Neutrophil (primary cell): ENCODE data around the gene OBSCN.
"Not testable (repeated sequence)": the region's sequence is repeated elsewhere in the genome, so short reads cannot be mapped to it uniquely, and the experiment has no call there.

Experiments
- H3K27ac ChIP-seq: fragments of 200-600 bp; sonication (generic); 2 replicates; pipeline ENCODE4 v1.5.1; 2016; ENCODE audit warnings: mild to moderate bottlenecking, moderate library complexity
- H3K27me3 ChIP-seq: fragments of 200-600 bp; sonication (generic); 2 replicates; pipeline ENCODE4 v1.6.0; 2016; ENCODE audit warnings: mild to moderate bottlenecking
- H3K36me3 ChIP-seq: fragments of 200-600 bp; sonication (generic); 2 replicates; pipeline ENCODE4 v1.5.1; 2017
- H3K4me1 ChIP-seq, 2 experiments: fragments of 200-600 bp in 1 of 2; sonication (generic) in 1 of 2; 1 replicate in 1 of 2; 2 replicates in 1 of 2; pipeline versions ENCODE4 v1.5.1 to v1.6.1; 2013 to 2016; ENCODE audit warnings: low read depth in 1 of 2, low read length in 1 of 2, mild to moderate bottlenecking in 1 of 2, moderate library complexity in 1 of 2; ENCODE audit not compliant: control insufficient read depth in 1 of 2, insufficient read depth in 1 of 2
- H3K4me3 ChIP-seq, 2 experiments: fragments of 200-600 bp in 1 of 2; sonication (generic) in 1 of 2; 1 replicate in 1 of 2; 2 replicates in 1 of 2; pipeline ENCODE4 v1.5.1; 2013 to 2016; ENCODE audit warnings: low read depth in 1 of 2, low read length in 1 of 2, mild to moderate bottlenecking in 1 of 2, moderate library complexity in 1 of 2
- H3K9me3 ChIP-seq: fragments of 200-600 bp; sonication (generic); 2 replicates; pipeline ENCODE4 v1.5.1; 2016
- TF ChIP-seq, protein P1 (sequence below): fragments of 200-600 bp; sonication (generic); IDR thresholded peaks from 2 replicates; pipeline ENCODE4 v1.5.1; 2016; ENCODE audit warnings: antibody characterized with exemption

OBSCN gene

DNA sequence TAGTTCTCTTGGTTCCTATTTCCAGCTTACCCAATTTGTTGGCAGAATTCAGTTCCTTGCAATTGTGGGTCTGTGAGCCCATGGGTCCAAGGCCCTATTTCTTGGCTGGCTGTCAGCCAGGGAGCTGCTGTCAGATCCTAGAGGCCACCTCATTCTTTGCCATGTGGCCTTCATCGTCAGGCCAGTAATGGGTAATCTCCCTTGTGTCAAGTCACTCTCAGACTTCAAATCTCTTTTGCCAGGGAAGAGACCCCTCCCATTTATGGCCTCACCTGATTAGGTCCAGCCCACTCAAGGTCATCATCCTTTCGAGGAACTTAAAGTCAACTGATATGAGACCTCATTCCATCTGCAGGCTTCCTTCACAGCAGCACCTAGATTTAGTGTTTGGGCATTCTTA is 17.9 kb downstream of the OBSCN start:
- Histone ChIP-seq H3K4me3 (no peak overlapping the region), H3K9me3 (no peaks in the 10 kb centered on the region), H3K27me3 (no peaks in the 10 kb centered on the region), H3K36me3 (no peaks in the 10 kb centered on the region), H3K27ac (no peak overlapping the region), H3K4me1 (no peaks in the 10 kb centered on the region)
- TF ChIP-seq, protein P1, sequence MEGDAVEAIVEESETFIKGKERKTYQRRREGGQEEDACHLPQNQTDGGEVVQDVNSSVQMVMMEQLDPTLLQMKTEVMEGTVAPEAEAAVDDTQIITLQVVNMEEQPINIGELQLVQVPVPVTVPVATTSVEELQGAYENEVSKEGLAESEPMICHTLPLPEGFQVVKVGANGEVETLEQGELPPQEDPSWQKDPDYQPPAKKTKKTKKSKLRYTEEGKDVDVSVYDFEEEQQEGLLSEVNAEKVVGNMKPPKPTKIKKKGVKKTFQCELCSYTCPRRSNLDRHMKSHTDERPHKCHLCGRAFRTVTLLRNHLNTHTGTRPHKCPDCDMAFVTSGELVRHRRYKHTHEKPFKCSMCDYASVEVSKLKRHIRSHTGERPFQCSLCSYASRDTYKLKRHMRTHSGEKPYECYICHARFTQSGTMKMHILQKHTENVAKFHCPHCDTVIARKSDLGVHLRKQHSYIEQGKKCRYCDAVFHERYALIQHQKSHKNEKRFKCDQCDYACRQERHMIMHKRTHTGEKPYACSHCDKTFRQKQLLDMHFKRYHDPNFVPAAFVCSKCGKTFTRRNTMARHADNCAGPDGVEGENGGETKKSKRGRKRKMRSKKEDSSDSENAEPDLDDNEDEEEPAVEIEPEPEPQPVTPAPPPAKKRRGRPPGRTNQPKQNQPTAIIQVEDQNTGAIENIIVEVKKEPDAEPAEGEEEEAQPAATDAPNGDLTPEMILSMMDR: no peak

DNA sequence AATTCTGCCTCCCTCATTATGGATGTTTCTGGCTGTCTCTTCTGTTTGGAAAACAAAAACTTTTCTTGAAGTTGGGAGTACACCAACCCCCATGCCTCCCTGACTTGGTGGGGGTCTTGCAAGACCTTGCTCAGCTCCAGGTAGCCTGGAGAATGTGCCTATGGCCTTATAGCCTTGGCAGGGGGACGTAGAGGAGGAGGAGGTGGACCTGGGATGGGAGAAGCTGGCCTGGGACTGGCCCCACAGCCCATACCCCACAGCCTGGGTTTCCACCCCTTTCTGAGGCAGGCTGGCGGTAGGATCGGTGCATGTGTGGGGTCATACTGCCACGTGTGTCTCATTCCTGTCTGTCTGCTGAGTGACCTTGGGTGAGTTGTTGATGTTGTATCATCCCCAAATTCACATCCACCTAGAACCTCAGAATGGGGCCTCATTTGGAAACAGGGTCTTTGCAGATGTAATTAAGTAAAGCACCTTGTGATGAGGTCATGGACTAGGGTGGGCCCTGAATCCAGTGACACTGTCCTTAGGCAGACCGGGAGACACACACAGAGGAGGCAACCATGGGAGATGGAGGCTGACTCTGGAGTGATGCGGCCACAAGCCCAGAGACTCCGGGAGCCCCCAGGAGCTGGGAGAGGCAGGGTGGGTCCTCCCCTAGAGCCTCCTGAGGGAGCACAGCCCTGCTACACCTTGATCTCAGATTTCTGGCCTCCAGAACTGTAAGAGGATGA is 18.5 kb downstream of the OBSCN start:
- no peaks in the 10 kb centered on the region for H3K9me3 ChIP-seq
- H3K36me3 ChIP-seq: no peaks in the 10 kb centered on the region
- TF ChIP-seq, protein P1: no peak
- no peak overlapping the region for H3K4me3 ChIP-seq
- no peak overlapping the region for H3K27ac ChIP-seq
- H3K27me3 ChIP-seq: no peaks in the 10 kb centered on the region
- no peaks in the 10 kb centered on the region for H3K4me1 ChIP-seq

DNA sequence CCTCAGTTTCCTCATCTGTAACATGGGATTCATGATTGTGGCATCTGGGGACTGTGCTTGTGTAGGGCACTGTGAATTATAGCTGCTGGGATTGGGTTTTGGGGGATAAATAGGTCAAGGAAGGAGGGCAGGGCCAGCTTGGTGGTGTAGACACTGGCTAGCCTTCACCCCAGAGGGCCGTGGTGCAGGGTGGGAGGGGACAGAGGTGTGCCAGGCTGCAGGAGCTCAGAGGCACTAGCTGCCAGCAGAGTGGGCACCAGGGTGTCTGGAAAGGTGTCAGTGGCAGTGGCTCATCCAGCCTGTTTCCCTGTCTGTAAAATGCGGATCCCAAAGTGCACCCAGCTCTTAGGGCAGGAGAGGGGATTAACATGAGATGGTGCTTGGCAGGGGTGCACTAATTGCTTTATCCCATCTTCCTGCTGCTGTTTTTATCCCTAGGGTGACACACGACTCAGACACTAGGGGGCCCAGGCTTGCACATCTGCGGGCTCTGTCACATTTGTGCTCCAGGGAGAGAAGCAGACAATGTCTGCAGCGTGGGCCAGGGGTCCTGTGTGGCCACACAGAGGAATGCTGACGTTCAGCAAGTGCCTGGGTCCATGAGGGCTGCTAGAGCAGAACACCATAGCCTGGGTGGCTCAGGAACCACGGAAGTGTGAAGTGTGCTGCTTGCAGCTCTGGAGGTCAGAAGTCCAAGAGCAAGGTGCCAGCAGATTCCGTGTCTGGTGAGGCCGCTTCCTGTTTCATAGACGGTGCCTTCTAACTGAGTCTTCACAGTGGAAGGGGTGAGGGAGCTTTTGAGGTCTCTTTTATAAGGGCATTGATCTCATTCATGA is 19.3 kb downstream of the OBSCN start:
- TF ChIP-seq, protein P1: no peak
- no peak overlapping the region for H3K27ac ChIP-seq
- no peaks in the 10 kb centered on the region for H3K36me3 ChIP-seq
- H3K4me3 ChIP-seq: no peak overlapping the region
- no peaks in the 10 kb centered on the region for H3K27me3 ChIP-seq
- H3K9me3 ChIP-seq: no peaks in the 10 kb centered on the region
- no peaks in the 10 kb centered on the region for H3K4me1 ChIP-seq

DNA sequence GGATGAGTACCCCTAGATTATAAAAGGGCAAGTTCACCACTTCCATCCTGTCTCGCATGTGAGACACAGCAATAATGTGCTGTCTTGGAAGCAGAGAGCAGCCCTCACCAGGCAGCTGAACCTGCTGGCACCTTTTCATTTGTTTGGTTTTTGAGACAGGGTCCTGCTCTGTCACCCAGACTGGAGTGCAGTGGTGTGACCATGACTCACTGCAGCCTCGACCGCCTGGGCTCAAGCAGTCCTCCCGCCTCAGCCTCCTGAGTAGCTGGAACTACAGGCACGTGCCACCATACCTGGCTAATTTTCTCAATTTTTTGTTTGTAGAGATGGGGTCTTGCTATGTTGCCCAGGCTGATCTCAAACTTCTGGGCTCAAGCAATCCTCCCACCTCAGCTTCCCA is 20.3 kb downstream of the OBSCN start:
- H3K36me3 ChIP-seq, H3K27ac ChIP-seq: not testable (repeated sequence)

DNA sequence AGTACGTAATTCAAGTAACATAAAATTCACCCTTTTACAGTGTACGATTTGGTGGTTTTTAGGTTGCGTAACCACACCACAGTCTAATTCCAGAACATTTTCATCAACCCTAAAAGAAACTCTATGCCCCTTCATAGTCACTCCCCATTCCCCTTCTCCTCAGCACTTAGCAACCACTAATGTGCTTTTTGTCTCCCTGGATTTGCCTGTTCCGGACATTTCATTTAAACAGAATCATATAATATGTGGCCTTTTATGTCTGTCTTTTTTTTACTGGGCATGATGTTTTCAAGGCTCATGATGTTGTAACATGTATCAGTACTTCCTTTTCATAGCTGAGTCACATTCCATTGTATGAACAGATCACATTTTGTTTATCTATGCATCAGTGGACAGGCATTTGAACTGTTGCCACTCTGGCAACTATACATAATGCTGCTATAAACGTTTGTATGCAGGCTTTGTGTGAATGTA is 20.8 kb downstream of the OBSCN start:
- no peak overlapping the region for H3K27ac ChIP-seq
- H3K36me3 ChIP-seq: no peaks in the 10 kb centered on the region
- TF ChIP-seq, protein P1: no peak
- H3K4me1 ChIP-seq: no peaks in the 10 kb centered on the region
- no peak overlapping the region for H3K4me3 ChIP-seq
- no peaks in the 10 kb centered on the region for H3K9me3 ChIP-seq
- H3K27me3 ChIP-seq: no peaks in the 10 kb centered on the region

More for the DNA sequence above, 20.3 kb downstream of the OBSCN start:
- not testable (repeated sequence) for H3K4me1 ChIP-seq, H3K4me3 ChIP-seq, H3K27me3 ChIP-seq, H3K9me3 ChIP-seq

DNA sequence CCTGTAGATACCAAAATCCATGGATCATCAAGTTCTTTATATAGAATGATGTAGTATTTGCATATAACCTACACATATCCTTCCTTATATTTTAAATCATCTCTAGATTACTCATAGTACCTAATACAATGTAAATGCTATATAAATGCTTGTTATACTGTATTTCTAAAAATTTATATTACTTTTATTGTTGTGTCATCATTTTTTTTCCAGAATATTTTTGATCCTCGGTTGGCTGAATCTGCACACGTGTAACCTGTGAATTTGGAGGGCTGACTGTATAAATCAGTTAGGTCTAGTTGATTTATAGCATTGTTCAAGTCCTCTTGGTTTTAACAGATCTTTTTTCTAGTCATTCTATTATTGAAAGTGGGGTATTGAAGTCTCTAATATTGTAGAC is 23.3 kb downstream of the OBSCN start:
- Histone ChIP-seq H3K27me3 (no peaks in the 10 kb centered on the region), H3K9me3 (no peaks in the 10 kb centered on the region), H3K4me1 (no peaks in the 10 kb centered on the region), H3K4me3 (no peak overlapping the region), H3K27ac (no peak overlapping the region), H3K36me3 (no peaks in the 10 kb centered on the region)
- TF ChIP-seq, protein P1: no peak
